ENCODE data around the gene KCNQ1. TPM values are rescaled to one million over a fixed set of nuclear protein-coding genes. Genes with fewer than 3 reads are reported as not detected.
A peak's percentile ranks its signal among the peaks of the same experiment; 100 is the strongest.

KCNQ1 gene
- total RNA-seq, 1 experiment from 2014 or later: 2.5 TPM

- Mint-ChIP-seq H3K4me1 (peaks cover 3% of the 10 kb centered on the region; the same call in 1 of the 2 replicates), H3K27me3 (ENCODE audit: low read depth) (no peaks in the 10 kb centered on the region), H3K36me3 (peaks cover 7% of the 10 kb centered on the region; the same call in 1 of the 2 replicates), H3K27ac (no peak overlapping the region), H3K9me3 (no peaks in the 10 kb centered on the region), H3K4me3 (no peak overlapping the region)
- DNase-seq (ENCODE audit: low spot score): no peak
- TF ChIP-seq FOXP1 (CRISPR knock-in tag; IDR thresholded peaks at IDR 0.05; ENCODE audit: borderline replicate concordance) (0 out of 2 replicates have a peak, but pooled peaks have one; percentile 49), NR2C2 (CRISPR knock-in tag; IDR thresholded peaks at IDR 0.05) (no peak)
- ATAC-seq: no peak
- POLR2A ChIA-PET: no interaction called here
- CTCF ChIA-PET: interaction anchor here (1.9 to 7.7 kb wide), 2 partner anchors 15 to 99 kb away, joined by 5 to 81 read pairs; no protein-coding TSS in a partner anchor
Measured at GRCh38 chr11:2404735-2405196, 40.0 kb upstream of the KCNQ1 start.

- no peak overlapping the region for H3K27ac Mint-ChIP-seq
- TF ChIP-seq, protein P1, sequence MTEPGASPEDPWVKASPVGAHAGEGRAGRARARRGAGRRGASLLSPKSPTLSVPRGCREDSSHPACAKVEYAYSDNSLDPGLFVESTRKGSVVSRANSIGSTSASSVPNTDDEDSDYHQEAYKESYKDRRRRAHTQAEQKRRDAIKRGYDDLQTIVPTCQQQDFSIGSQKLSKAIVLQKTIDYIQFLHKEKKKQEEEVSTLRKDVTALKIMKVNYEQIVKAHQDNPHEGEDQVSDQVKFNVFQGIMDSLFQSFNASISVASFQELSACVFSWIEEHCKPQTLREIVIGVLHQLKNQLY (CRISPR knock-in tag; IDR thresholded peaks at IDR 0.05): no peak
- TF ChIP-seq CREB1 (CRISPR knock-in tag; IDR thresholded peaks at IDR 0.05): no peak
- no peak for TF ChIP-seq AR (CRISPR knock-in tag; IDR thresholded peaks at IDR 0.05)
- TF ChIP-seq ZNF671 (CRISPR knock-in tag; IDR thresholded peaks at IDR 0.05): no peak
- no peak for TF ChIP-seq NFYB (CRISPR knock-in tag; conservative IDR thresholded peaks at IDR 0.05; ENCODE audit: low read depth)
- TF ChIP-seq, protein P2, sequence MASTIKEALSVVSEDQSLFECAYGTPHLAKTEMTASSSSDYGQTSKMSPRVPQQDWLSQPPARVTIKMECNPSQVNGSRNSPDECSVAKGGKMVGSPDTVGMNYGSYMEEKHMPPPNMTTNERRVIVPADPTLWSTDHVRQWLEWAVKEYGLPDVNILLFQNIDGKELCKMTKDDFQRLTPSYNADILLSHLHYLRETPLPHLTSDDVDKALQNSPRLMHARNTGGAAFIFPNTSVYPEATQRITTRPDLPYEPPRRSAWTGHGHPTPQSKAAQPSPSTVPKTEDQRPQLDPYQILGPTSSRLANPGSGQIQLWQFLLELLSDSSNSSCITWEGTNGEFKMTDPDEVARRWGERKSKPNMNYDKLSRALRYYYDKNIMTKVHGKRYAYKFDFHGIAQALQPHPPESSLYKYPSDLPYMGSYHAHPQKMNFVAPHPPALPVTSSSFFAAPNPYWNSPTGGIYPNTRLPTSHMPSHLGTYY (CRISPR knock-in tag; IDR thresholded peaks at IDR 0.05): no peak
- no peak for TF ChIP-seq TEAD1 (CRISPR knock-in tag; IDR thresholded peaks at IDR 0.05)
- TF ChIP-seq CBFB (CRISPR knock-in tag; IDR thresholded peaks at IDR 0.05; ENCODE audit: low read depth): no peak
- TF ChIP-seq ZNF532 (CRISPR knock-in tag; IDR thresholded peaks at IDR 0.05; ENCODE audit: borderline replicate concordance): no peak
- no peaks in the 10 kb centered on the region for H3K9me3 Mint-ChIP-seq
- DNase-seq (ENCODE audit: low spot score): no peak
- H3K4me1 Mint-ChIP-seq: peaks cover 1% of the 10 kb centered on the region; the same call in 1 of the 2 replicates
- ChIA-PET CTCF (interaction anchor here (1.9 kb wide), 1 partner anchor 101 kb away, joined by 5 read pairs; no protein-coding TSS in a partner anchor), POLR2A (no interaction called here)
- ATAC-seq: no peak
- H3K4me3 Mint-ChIP-seq: no peak overlapping the region
- H3K36me3 Mint-ChIP-seq: peaks cover 7% of the 10 kb centered on the region; the same call in 1 of the 2 replicates
- no peaks in the 10 kb centered on the region for H3K27me3 Mint-ChIP-seq (ENCODE audit: low read depth)
Measured at GRCh38 chr11:2406451-2406850, 38.4 kb upstream of the KCNQ1 start.

DNA sequence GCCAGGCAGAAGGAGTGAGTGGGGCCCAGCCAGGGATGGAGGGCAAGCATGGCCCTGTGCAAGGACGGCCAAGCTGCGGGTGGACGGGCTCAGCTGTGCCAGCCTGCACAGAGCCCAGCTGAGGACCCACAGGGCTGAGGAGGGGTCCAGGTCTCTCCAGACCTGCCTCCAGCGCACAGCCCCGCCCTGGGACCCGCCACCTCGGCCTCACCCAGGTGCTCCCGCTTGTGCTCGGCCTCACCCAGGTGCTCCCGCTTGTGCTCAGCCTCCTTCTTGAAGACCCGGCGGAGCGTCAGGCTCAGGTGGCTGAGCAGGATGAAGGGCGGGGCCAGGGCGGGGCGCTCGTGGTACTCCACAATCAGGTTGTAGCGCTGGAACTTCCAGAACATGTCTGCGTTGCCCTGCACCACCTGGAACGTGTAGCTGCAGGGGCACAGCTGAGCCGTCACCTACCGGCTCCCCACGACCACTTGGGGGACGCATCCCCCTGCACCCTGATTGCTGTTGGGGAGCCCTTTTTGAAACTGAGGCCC, 37.9 kb upstream of the KCNQ1 start:
- Mint-ChIP-seq H3K27ac (no peak overlapping the region), H3K9me3 (no peaks in the 10 kb centered on the region), H3K36me3 (peaks cover 7% of the 10 kb centered on the region; the same call in 1 of the 2 replicates), H3K27me3 (ENCODE audit: low read depth) (no peaks in the 10 kb centered on the region), H3K4me3 (no peak overlapping the region), H3K4me1 (no peaks in the 10 kb centered on the region)
- TF ChIP-seq MXD4 (CRISPR knock-in tag; IDR thresholded peaks at IDR 0.05; ENCODE audit: borderline replicate concordance) (no peak), SOX15 (CRISPR knock-in tag; IDR thresholded peaks at IDR 0.05) (no peak), ZNF263 (CRISPR knock-in tag; IDR thresholded peaks at IDR 0.05; ENCODE audit: low read depth) (peak; percentile 60; the same call in 1 of the 2 replicates), USF1 (CRISPR knock-in tag; IDR thresholded peaks at IDR 0.05) (no peak)
- ChIA-PET CTCF (interaction anchor here (1.2 kb wide), 1 partner anchor 124 kb away, joined by 3 read pairs; no protein-coding TSS in a partner anchor), POLR2A (no interaction called here)
- DNase-seq (ENCODE audit: low spot score) (no peak), ATAC-seq (no peak)

Measured in WTC11 (cell line).